ENCODE data around the gene ANXA8L1.
"Not testable (repeated sequence)": the region's sequence is repeated elsewhere in the genome, so short reads cannot be mapped to it uniquely, and the experiment has no call there.

The ANXA8L1 gene

GRCh38 chr10:46440942-46441341 lies 65.4 kb downstream of the ANXA8L1 start:
- H3K4me3 ChIP-seq (ENCODE audit: low read length); DNase-seq (ENCODE audit: low read depth): not testable (repeated sequence)

All from retinal pigment epithelial cell (primary cell).